ENCODE data around the gene PGM1.

GRCh38 chr1:63602629-63603028 lies 9.4 kb downstream of the PGM1 start:
- no peak for TF ChIP-seq SMARCA4 (IDR thresholded peaks at IDR 0.05)
- TF ChIP-seq MCM3 (IDR thresholded peaks at IDR 0.05), result no peak
- TF ChIP-seq HMGXB4 (CRISPR knock-in tag; IDR thresholded peaks at IDR 0.05), result no peak
- TF ChIP-seq CCAR2 (IDR thresholded peaks at IDR 0.05; ENCODE audit: low read depth, low read length), result no peak
- no peak for TF ChIP-seq CTCF (IDR thresholded peaks at IDR 0.05 in 2 of 3, conservative IDR thresholded peaks at IDR 0.05 in 1 of 3; ENCODE audit: insufficient read depth in 2 of 3, low read depth in 1 of 3, low read length in 3 of 3)
- TF ChIP-seq FOXO4 (CRISPR knock-in tag; IDR thresholded peaks at IDR 0.05), result no peak
- TF ChIP-seq BRD9 (IDR thresholded peaks at IDR 0.05; ENCODE audit: low read depth, partially characterized antibody), result no peak
- TF ChIP-seq NFIC (IDR thresholded peaks at IDR 0.05), result no peak

Data from K562 (cell line).